ENCODE measurements around the gene ZFHX3. TPM values are rescaled to one million over a fixed set of nuclear protein-coding genes. Genes with fewer than 3 reads are reported as not detected.

ZFHX3 gene
- total and polyA plus RNA-seq, 2 donors (not counting 1 experiment from before 2014, with no cell fraction given) = 4.7 to 7.3 TPM

- H3K4me2 ChIP-seq (ENCODE audit: extremely low read depth, insufficient read depth, low read length) = peak overlapping the region; percentile 85
- H3K4me3 ChIP-seq (replicated peaks in 1 of 4; ENCODE audit: control extremely low read depth in 1 of 4, insufficient read depth in 1 of 4, low read depth in 3 of 4, low read length in 4 of 4) = peak overlapping the region; percentile 13 to 43 (median 36)
- H3K27ac ChIP-seq (ENCODE audit: insufficient read depth, low read length) = peak overlapping the region; percentile 95
- H2AFZ ChIP-seq (ENCODE audit: low read length) = peak overlapping the region; percentile 4
- H3K36me3 ChIP-seq (ENCODE audit: control insufficient read depth, insufficient read depth, low read length) = no peaks in the 10 kb centered on the region
- H3K79me2 ChIP-seq (ENCODE audit: control insufficient read depth, insufficient read depth, low read length) = peaks cover 89% of the 10 kb centered on the region
- no peaks in the 10 kb centered on the region for H4K20me1 ChIP-seq (ENCODE audit: control insufficient read depth, extremely low read depth, insufficient read depth, low read length)
- peaks cover 43% of the 10 kb centered on the region for H3K4me1 ChIP-seq (ENCODE audit: control insufficient read depth, extremely low read depth, insufficient read depth, low read length)
- DNase-seq (ENCODE audit: low read depth in 2 of 2) = peak; percentile 65 to 77
- H3K27me3 ChIP-seq (ENCODE audit: control insufficient read depth, insufficient read depth, low read length) = no peaks in the 10 kb centered on the region
- H3K9me3 ChIP-seq (ENCODE audit: control insufficient read depth, insufficient read depth, low read depth, low read length) = no peaks in the 10 kb centered on the region
- no peak for TF ChIP-seq EZH2 (IDR thresholded peaks at IDR 0.05; ENCODE audit: low read length, missing control alignments)
- TF ChIP-seq CTCF (conservative IDR thresholded peaks at IDR 0.05 in 1 of 2, IDR thresholded peaks at IDR 0.05 in 1 of 2; ENCODE audit: low read depth in 1 of 2, low read length in 2 of 2) = no peak
- peak overlapping the region; percentile 66 for H3K9ac ChIP-seq (ENCODE audit: insufficient read depth, low read length)
Observed at GRCh38 chr16:73053364-73054124, 5.6 kb upstream of the ZFHX3 start.

GRCh38 chr16:73053038-73053363, 5.1 kb upstream of the ZFHX3 start:
- Histone ChIP-seq H3K9ac (ENCODE audit: insufficient read depth, low read length) (peak overlapping the region; percentile 66), H3K27me3 (ENCODE audit: control insufficient read depth, insufficient read depth, low read length) (no peaks in the 10 kb centered on the region), H2AFZ (ENCODE audit: low read length) (no peak overlapping the region), H3K27ac (ENCODE audit: insufficient read depth, low read length) (peak overlapping the region; percentile 95), H3K4me3 (replicated peaks in 1 of 4; ENCODE audit: control extremely low read depth in 1 of 4, insufficient read depth in 1 of 4, low read depth in 3 of 4, low read length in 4 of 4) (peak overlapping the region; percentile 8 to 43 (median 36)), H4K20me1 (ENCODE audit: control insufficient read depth, extremely low read depth, insufficient read depth, low read length) (no peaks in the 10 kb centered on the region), H3K4me2 (ENCODE audit: extremely low read depth, insufficient read depth, low read length) (peak overlapping the region; percentile 85), H3K9me3 (ENCODE audit: control insufficient read depth, insufficient read depth, low read depth, low read length) (no peaks in the 10 kb centered on the region), H3K79me2 (ENCODE audit: control insufficient read depth, insufficient read depth, low read length) (peaks cover 92% of the 10 kb centered on the region), H3K36me3 (ENCODE audit: control insufficient read depth, insufficient read depth, low read length) (no peaks in the 10 kb centered on the region), H3K4me1 (ENCODE audit: control insufficient read depth, extremely low read depth, insufficient read depth, low read length) (peaks cover 43% of the 10 kb centered on the region)
- no peak for DNase-seq (ENCODE audit: low read depth in 2 of 2)
- TF ChIP-seq CTCF (conservative IDR thresholded peaks at IDR 0.05 in 1 of 2, IDR thresholded peaks at IDR 0.05 in 1 of 2; ENCODE audit: low read depth in 1 of 2, low read length in 2 of 2) = no peak
- no peak for TF ChIP-seq EZH2 (IDR thresholded peaks at IDR 0.05; ENCODE audit: low read length, missing control alignments)

- Histone ChIP-seq H4K20me1 (ENCODE audit: control insufficient read depth, extremely low read depth, insufficient read depth, low read length) (no peaks in the 10 kb centered on the region), H2AFZ (ENCODE audit: low read length) (no peak overlapping the region), H3K4me2 (ENCODE audit: extremely low read depth, insufficient read depth, low read length) (peak overlapping the region; percentile 85), H3K79me2 (ENCODE audit: control insufficient read depth, insufficient read depth, low read length) (peaks cover 94% of the 10 kb centered on the region), H3K4me3 (replicated peaks in 1 of 4; ENCODE audit: control extremely low read depth in 1 of 4, insufficient read depth in 1 of 4, low read depth in 3 of 4, low read length in 4 of 4) (peak overlapping the region; percentile 27 to 43 (median 36)), H3K27me3 (ENCODE audit: control insufficient read depth, insufficient read depth, low read length) (no peaks in the 10 kb centered on the region), H3K4me1 (ENCODE audit: control insufficient read depth, extremely low read depth, insufficient read depth, low read length) (peaks cover 43% of the 10 kb centered on the region), H3K36me3 (ENCODE audit: control insufficient read depth, insufficient read depth, low read length) (no peaks in the 10 kb centered on the region), H3K9me3 (ENCODE audit: control insufficient read depth, insufficient read depth, low read depth, low read length) (no peaks in the 10 kb centered on the region), H3K9ac (ENCODE audit: insufficient read depth, low read length) (peak overlapping the region; percentile 66), H3K27ac (ENCODE audit: insufficient read depth, low read length) (peak overlapping the region; percentile 95)
- peak in 1 of 2 donors; percentile 43 for DNase-seq (ENCODE audit: low read depth in 2 of 2)
- TF ChIP-seq EZH2 (IDR thresholded peaks at IDR 0.05; ENCODE audit: low read length, missing control alignments) = no peak
- TF ChIP-seq CTCF (conservative IDR thresholded peaks at IDR 0.05 in 1 of 2, IDR thresholded peaks at IDR 0.05 in 1 of 2; ENCODE audit: low read depth in 1 of 2, low read length in 2 of 2) = no peak
Observed at GRCh38 chr16:73052576-73052975, 4.6 kb upstream of the ZFHX3 start.

Measured in fibroblast of lung (primary cell).